Activated effector memory CD4-positive, alpha-beta T cell treated with anti-CD3 and anti-CD28 coated beads, Interleukin-2, amount 50 U/mL, for 16 hours (primary cell): Measurements from ENCODE around the gene SLC4A9.
"Not testable (repeated sequence)": the region's sequence is repeated elsewhere in the genome, so short reads cannot be mapped to it uniquely, and the experiment has no call there.

ENCODE experiments used
- DNase-seq: peaks from one replicate; pipeline ENCODE4 v3.0.0-alpha.2; 2020

The SLC4A9 gene

DNA sequence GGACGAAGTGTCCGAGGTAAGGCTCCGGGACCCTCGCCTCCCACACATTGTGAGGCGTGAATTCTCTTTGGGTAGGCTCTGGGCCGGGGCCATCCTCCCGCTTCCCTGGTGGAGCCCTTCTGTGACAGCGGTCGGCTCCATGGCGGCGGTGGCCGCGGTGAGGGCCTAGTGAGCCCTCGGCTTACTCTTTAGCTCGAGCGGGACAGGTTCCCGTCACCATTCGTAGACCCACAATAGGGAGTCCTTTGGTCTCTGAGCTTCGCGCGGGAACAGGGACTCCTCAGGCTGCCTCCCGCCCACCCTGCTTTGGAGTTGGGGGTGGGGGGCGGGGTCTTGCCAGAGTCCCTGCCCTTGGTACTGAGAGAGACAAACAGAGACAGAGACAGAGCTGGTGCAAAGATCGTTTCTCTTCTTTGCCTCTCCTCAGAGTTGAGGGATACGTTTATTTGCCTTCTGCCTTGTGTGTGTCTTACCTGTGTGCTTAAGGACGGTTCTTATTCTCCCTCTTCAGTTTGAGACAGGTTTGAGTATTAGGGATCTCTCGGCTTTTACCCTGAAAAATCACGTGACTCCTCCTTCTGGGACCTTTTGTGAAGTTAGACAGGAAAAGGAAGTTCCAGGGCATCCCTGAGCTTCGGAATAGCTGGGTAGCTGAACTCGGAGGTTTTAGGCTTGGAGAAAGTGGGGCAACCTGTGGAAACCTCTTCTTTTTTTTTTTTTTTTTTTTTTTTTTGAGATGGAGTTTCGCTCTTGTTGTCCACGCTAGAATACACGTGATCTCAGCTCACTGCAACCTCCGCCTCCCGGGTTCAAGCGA lies 42.5 kb downstream of the SLC4A9 start:
- DNase-seq, result peak; percentile 84

DNA sequence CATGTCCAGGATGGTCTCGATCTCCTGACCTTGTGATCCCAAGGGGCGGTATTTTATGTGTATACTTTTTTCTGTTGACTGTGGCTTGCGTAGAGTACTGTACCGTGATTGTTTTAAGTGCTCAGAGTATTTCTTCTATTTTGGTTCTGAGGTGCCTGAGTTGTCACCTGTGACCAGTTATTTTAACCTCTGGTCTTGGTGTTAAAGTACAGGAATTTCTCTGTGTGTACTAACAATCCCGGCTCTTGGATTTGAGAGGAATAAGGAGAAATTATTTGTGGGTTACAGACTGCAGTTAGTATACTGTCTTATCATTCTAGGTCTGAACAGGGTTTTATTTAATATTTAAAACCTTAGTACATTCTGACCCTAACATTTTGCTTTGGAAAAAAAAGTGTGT lies 43.6 kb downstream of the SLC4A9 start:
- no peak for DNase-seq

DNA sequence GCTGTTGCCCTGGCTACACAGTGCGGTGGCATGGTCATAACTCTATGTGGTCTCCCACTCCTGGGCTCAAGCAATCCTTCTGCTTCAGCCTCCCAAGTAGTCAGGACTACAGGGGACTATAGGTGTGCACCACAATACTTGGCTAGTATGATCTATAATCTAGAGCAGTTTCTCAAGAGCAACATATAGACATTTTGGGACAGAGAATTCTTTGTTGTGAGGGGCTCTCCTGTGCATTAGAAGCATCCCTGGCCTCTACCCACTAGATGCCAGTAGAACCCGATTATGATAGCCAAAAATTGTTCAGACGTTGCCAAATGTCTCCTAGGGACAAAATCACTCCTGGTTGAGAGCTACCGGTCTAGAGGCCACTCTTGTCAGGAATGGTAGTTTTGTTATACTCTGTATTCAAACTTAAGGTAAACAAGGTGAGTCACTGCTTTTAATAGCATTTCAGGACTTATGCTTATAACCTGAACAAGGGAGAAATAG lies 48.8 kb downstream of the SLC4A9 start:
- DNase-seq, result no peak

DNA sequence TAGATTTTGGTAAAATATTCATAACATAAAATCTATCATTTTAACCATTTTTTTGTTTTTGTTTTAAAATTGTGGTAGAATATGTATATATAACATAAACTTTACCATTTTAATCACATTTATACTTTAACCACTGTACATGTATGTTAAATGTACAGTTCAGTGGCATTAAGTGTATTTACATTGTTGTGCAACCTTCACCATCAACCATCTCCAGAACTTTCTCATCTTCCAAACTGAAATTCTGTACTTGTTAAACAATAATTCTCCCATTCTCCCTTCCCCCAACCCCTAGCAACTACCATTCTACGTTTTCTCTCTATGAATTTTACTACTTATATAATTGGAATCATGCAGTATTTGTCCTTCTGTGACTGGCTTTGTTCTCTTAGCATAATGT lies 53.2 kb downstream of the SLC4A9 start:
- DNase-seq, result no peak

DNA sequence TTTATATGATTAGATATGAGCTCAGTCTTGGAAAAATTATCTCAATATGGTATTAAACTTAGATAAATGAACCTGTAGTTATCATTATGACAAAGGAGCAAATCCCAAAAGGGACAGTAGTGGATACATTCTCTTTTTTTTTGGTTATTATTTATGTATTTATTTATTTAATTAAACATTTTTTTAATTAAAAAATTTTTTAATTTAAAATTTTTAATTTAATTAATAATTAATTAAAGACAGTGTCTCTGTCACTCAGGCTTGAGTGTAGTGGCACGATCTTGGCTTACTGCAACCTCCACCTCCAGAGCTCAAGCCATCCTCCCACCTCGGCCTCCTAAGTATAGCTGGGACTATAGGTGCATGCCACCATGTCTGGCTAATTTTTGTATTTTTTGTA lies 57.2 kb downstream of the SLC4A9 start:
- no peak for DNase-seq

DNA sequence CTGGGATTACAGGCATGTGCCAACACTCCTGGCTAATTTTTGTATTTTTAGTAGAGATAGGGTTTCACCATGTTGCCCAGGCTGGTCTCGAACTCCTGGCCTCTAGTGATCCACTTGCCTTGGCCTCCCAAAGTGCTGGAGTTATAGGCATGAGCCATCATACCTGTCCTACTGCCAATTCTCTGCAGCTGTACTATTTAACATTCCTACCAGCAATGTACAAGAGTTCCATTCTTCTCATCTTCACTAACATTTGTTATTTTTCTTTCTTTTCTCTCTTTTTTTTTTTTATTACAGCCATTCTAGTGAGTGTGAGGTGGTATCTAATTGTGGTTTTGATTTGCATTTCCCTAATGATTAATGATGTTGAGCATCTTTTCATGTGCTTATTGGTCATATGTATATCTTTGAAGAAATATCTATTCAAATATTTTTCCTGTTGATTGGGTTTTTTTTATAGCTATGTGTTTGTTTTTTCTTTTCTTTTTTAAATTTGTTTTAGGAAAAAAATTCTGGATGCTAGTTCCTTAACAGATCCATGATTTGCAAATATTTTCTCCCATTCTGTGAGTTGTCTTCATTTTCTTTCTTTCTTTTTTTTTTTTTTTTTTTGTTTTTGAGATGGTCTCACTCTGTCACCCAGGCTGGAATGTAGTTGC lies 59.0 kb downstream of the SLC4A9 start:
- DNase-seq, result no peak

DNA sequence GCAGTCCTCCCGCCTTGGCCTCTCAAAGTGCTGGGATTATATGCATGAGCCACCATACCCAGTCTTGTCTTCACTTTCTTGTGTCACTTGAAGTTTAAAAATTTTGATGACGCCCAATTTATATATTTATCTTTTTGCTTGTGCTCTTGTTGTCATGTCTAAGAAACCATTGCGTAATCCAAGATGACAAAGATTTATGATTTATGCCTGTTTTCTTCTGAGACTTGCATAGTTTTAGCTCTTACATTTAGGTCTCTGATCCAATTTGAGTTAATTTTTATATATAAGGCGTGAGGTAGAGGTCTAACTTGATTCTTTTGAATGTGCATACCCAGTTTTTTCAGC lies 60.2 kb downstream of the SLC4A9 start:
- DNase-seq, result no peak

DNA sequence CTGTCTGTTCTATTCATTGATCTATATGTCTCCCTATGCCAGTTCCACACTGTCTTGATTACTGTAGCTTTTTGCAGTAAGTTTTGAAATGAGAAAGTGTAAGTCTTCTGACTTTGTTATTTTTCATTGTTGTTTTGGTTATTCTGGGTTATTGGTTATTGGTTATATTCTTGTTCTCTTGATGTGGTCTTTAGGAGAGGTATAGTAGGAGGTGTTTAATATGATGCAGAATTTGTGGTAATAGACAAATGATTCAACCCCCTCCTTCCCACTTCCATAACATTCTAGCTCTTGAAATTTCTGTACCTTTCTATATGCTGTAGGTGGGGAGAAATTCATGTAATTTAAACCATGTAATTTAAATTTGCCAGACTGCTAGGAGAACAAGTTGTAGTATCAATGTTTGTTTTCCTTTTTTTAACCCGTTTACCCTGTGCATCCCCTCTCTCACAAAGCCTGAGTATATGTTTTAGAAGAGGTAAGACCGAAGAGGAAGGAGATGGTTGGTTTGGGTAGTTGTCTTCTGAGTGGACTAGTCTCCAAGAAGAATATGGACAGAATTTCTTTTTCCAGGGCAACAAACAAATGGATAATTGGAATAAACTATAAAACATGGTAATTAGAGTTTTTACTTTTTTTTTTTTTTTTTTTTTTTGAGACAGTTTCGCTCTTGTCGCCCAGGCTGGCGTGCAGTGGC lies 60.8 kb downstream of the SLC4A9 start:
- no peak for DNase-seq

DNA sequence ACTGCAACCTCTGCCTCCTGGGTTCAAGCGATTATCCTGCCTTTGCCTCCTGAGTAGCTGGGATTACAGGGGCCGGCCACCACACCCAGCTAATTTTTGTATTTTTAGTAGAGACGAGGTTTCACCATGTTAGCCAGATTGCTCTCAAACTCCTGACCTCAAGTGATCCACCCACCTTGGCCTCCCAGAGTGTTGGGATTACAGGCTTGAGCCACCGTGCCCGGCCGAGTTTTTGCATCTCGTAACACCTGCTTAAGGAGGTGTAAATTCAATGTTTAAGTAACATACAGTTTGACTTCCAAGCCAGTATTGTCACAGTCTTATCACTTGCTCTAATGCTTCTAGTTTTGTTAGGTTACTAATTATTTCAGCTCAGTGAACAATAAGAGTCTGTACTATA lies 61.4 kb downstream of the SLC4A9 start:
- not testable (repeated sequence) for DNase-seq

DNA sequence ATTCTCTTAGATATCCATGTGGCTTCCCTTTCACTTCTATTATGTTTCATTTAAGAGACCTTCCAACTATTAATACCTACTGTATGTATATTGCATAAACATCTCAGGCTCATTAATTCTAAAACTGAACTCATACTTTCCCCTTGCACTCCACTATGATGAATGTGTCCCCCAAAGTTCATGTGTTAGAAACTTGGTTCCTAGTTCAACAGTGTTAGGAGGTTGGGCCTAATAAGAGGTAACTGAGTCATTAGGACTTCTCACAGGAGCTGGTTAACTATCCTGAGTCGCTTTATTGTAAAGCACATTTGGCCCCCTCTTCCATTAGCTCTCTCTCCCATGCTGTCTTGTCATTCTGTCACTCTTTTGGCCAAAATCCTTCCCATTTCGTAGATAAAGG lies 63.6 kb downstream of the SLC4A9 start:
- DNase-seq, result no peak

DNA sequence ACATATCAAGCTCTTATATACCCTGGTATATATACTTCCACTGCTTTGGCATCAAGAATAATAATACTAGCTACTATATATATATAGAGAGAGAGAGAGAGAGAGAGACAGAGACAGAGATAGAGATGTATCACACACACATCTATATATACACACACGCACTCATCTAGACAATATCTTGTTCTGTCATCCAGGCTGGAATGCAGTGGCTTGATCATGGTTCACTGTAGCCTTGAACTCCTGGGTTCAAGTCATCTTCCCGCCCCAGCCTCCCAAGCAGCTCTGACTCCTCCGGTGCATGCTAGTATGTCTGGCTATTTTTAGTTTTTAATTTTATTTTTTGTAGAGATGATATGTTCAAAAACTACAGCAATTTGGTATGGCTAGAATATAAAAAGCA lies 64.1 kb downstream of the SLC4A9 start:
- DNase-seq, result no peak
